ENCODE data around the gene MTF1.
"Not testable (repeated sequence)": the region's sequence is repeated elsewhere in the genome, so short reads cannot be mapped to it uniquely, and the experiment has no call there.

MTF1 gene

GRCh38 chr1:37859507-37860345, at the start of gene MTF1:
TSS of gene MTF1 (minus strand) at chr1:37859592. CDS start at chr1:37857658, 1,934 bp downstream.
- DNase-seq (ENCODE audit: low read depth): peak; percentile 97

GRCh38 chr1:37908531-37908930, 49.1 kb upstream of the MTF1 start:
- not testable (repeated sequence) for DNase-seq (ENCODE audit: low read depth)

- DNase-seq (ENCODE audit: low read depth): not testable (repeated sequence)
These were observed 48.2 kb upstream of the MTF1 start for GRCh38 chr1:37907416-37908125.

GRCh38 chr1:37906591-37906990, 47.2 kb upstream of the MTF1 start:
- DNase-seq (ENCODE audit: low read depth): not testable (repeated sequence)

- DNase-seq (ENCODE audit: low read depth): no peak
These were observed 46.3 kb upstream of the MTF1 start for GRCh38 chr1:37905727-37906126.

GRCh38 chr1:37903921-37904320, 44.5 kb upstream of the MTF1 start:
- DNase-seq (ENCODE audit: low read depth): not testable (repeated sequence)

GRCh38 chr1:37902983-37903382, 43.6 kb upstream of the MTF1 start:
- DNase-seq (ENCODE audit: low read depth): no peak

- no peak for DNase-seq (ENCODE audit: low read depth)
These were observed 42.5 kb upstream of the MTF1 start for GRCh38 chr1:37901893-37902225.

GRCh38 chr1:37901191-37901892, 42.0 kb upstream of the MTF1 start:
- DNase-seq (ENCODE audit: low read depth): no peak

GRCh38 chr1:37897563-37897962, 38.2 kb upstream of the MTF1 start:
- not testable (repeated sequence) for DNase-seq (ENCODE audit: low read depth)

GRCh38 chr1:37893673-37894072, 34.3 kb upstream of the MTF1 start:
- no peak for DNase-seq (ENCODE audit: low read depth)

- DNase-seq (ENCODE audit: low read depth): no peak
These were observed 33.0 kb upstream of the MTF1 start for GRCh38 chr1:37892151-37893047.

- DNase-seq (ENCODE audit: low read depth): no peak
These were observed 31.1 kb upstream of the MTF1 start for GRCh38 chr1:37890378-37891014.

GRCh38 chr1:37888022-37888700, 28.8 kb upstream of the MTF1 start:
- DNase-seq (ENCODE audit: low read depth): no peak

- DNase-seq (ENCODE audit: low read depth): no peak
These were observed 24.8 kb upstream of the MTF1 start for GRCh38 chr1:37884145-37884544.

- DNase-seq (ENCODE audit: low read depth): no peak
These were observed 24.3 kb upstream of the MTF1 start for GRCh38 chr1:37883671-37884070.

- DNase-seq (ENCODE audit: low read depth): no peak
These were observed 20.5 kb upstream of the MTF1 start for GRCh38 chr1:37879865-37880264.

GRCh38 chr1:37878071-37878470, 18.7 kb upstream of the MTF1 start:
- no peak for DNase-seq (ENCODE audit: low read depth)

- DNase-seq (ENCODE audit: low read depth): no peak
These were observed 16.4 kb upstream of the MTF1 start for GRCh38 chr1:37875833-37876232.

- no peak for DNase-seq (ENCODE audit: low read depth)
These were observed 13.3 kb upstream of the MTF1 start for GRCh38 chr1:37872692-37873091.

- no peak for DNase-seq (ENCODE audit: low read depth)
These were observed 9.1 kb upstream of the MTF1 start for GRCh38 chr1:37868466-37868865.
